Measurements from ENCODE around the gene SLC5A7. TPM values are rescaled to one million over a fixed set of nuclear protein-coding genes. Genes with fewer than 3 reads are reported as not detected.

The SLC5A7 gene
- total RNA-seq = under 1 TPM in 1 of 2 donors, not detected in 1; 0.17 TPM

DNA sequence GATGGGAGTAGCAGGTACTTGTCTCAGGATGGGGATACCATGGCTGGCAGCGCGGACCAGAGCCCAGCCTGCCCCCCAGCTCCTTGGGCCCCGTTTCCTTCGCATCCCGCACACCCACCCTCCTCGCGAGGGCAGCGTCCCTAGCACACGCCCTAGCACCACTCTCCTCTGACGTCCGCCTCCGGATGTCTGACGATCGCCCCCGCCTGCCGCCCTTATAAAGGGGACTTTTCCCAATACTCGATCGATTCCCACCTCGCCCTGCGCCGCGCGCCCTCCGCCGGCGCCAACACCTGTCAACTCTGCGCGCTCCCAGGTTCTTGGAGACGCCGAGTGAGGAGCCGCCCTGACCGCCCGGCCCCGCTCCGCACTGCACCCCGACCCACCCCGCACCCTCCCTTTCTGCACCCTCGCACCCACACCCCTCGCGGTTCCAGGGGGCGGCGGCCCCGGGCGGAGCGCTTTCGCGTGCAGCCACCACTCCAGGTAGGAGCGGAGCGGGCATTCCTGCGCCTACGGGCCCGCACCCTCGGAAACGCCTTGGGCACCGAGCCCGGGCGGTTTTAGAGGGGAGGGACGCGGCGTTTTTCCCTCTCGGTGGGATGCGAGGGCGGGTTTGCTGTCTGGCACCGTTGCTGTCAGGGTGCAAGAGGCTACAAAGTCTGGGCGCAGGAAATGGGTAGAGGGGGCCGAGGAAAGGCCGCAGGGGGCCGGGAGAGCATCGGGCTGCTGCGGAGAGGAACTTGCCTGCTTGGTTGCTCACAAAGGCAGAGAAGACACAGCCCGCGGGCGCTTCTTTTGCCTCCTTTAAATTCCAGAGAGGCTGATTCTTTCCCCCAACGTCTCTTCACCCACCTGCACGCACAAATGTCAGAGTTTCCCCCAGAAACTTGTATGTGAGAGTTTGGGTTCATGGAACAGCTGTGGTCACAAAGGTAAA lies at the start of gene SLC5A7:
SLC5A7 (plus strand) TSS at position 247 of the 940 bp plus-strand sequence. CDS start 1,632 bp downstream, outside the sequence.
- TF ChIP-seq POLR2A (IDR thresholded peaks at IDR 0.05) (no peak), CTCF (IDR thresholded peaks at IDR 0.05) (no peak), POLR2AphosphoS5 (IDR thresholded peaks at IDR 0.05) (no peak)
- H3K27me3 ChIP-seq (replicated peaks; ENCODE audit: insufficient read depth) = peaks cover 3% of the 10 kb centered on the region
- DNase-seq (ENCODE audit: low spot score) = no peak
- no peak within 1 kb of the TSS for H3K4me3 ChIP-seq
- WGBS = 4% methylated on average over 62 of the region's 75 CpGs
- no peaks in the 10 kb centered on the region for H3K9me3 ChIP-seq
- no peaks in the 10 kb centered on the region for H3K36me3 ChIP-seq
- intact Hi-C loops (cut with DNase I) = no loop called here
- no peak within 1 kb of the TSS for H3K27ac ChIP-seq
- no peaks in the 10 kb centered on the region for H3K4me1 ChIP-seq (replicated peaks)

- Histone ChIP-seq H3K27me3 (replicated peaks; ENCODE audit: insufficient read depth) (no peaks in the 10 kb centered on the region), H3K27ac (no peak overlapping the region), H3K9me3 (no peaks in the 10 kb centered on the region), H3K4me3 (no peak overlapping the region), H3K36me3 (no peaks in the 10 kb centered on the region), H3K4me1 (replicated peaks) (no peaks in the 10 kb centered on the region)
- 52% methylated on average over 4 of the region's 4 CpGs for WGBS
- TF ChIP-seq POLR2AphosphoS5 (IDR thresholded peaks at IDR 0.05) = no peak
- no peak for TF ChIP-seq CTCF (IDR thresholded peaks at IDR 0.05)
- no peak for TF ChIP-seq POLR2A (IDR thresholded peaks at IDR 0.05)
- intact Hi-C loops (cut with DNase I) = no loop called here
- no peak for DNase-seq (ENCODE audit: low spot score)
Measured at GRCh38 chr2:107961395-107961794, 24.9 kb upstream of the SLC5A7 start.

- WGBS = 94% methylated on average over 1 of the region's 1 CpG
- intact Hi-C loops (cut with DNase I) = no loop called here
- no peaks in the 10 kb centered on the region for H3K4me1 ChIP-seq (replicated peaks)
- no peak for DNase-seq (ENCODE audit: low spot score)
- TF ChIP-seq POLR2A (IDR thresholded peaks at IDR 0.05) (no peak), CTCF (IDR thresholded peaks at IDR 0.05) (no peak), POLR2AphosphoS5 (IDR thresholded peaks at IDR 0.05) (no peak)
- H3K36me3 ChIP-seq = no peaks in the 10 kb centered on the region
- H3K27me3 ChIP-seq (replicated peaks; ENCODE audit: insufficient read depth) = no peaks in the 10 kb centered on the region
- no peaks in the 10 kb centered on the region for H3K9me3 ChIP-seq
- no peak overlapping the region for H3K4me3 ChIP-seq
- no peak overlapping the region for H3K27ac ChIP-seq
Measured at GRCh38 chr2:107964185-107964584, 22.1 kb upstream of the SLC5A7 start.

DNA sequence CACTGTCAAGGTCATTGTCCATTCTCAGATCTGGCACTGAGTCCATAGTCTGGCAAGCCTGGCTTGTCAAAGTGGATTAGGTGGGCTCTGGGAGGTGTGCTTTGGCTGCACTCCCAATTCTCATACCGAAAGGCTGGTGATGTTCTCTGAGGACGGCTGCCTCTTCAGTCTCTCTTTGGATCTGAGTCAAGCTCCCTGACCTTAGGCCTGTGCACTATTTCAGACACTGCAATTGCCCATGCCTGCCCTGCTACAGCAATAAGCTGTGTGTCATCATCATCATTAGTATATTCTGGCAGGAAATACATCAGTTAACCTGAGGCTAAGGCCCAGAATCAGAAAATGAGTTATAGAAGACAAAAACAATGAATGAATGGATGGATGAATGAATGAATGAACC lies 1.6 kb upstream of the SLC5A7 start:
- Histone ChIP-seq H3K4me1 (replicated peaks) (no peaks in the 10 kb centered on the region), H3K27ac (no peak overlapping the region), H3K27me3 (replicated peaks; ENCODE audit: insufficient read depth) (peaks cover 3% of the 10 kb centered on the region), H3K36me3 (no peaks in the 10 kb centered on the region), H3K9me3 (no peaks in the 10 kb centered on the region), H3K4me3 (no peak overlapping the region)
- WGBS = 81% methylated on average over 2 of the region's 2 CpGs
- DNase-seq (ENCODE audit: low spot score) = no peak
- no peak for TF ChIP-seq POLR2A (IDR thresholded peaks at IDR 0.05)
- intact Hi-C loops (cut with DNase I) = no loop called here

DNA sequence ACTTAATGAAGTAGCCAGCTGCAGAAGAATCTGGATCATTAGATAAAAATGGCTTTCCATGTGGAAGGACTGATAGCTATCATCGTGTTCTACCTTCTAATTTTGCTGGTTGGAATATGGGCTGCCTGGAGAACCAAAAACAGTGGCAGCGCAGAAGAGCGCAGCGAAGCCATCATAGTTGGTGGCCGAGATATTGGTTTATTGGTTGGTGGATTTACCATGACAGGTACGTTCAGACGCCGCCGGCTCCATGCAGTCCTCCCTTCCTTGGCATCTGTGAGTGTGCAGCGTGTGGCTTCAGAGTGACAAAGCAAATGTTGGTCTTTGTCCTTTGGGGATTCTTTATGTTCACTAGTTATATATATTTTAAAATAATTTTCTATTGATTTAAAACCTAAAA lies 1.8 kb downstream of the SLC5A7 start:
- H3K4me1 ChIP-seq (replicated peaks) = no peaks in the 10 kb centered on the region
- intact Hi-C loops (cut with DNase I) = no loop called here
- 91% methylated on average over 10 of the region's 10 CpGs for WGBS
- H3K36me3 ChIP-seq = no peaks in the 10 kb centered on the region
- DNase-seq (ENCODE audit: low spot score) = no peak
- H3K27me3 ChIP-seq (replicated peaks; ENCODE audit: insufficient read depth) = peaks cover 3% of the 10 kb centered on the region
- no peak overlapping the region for H3K4me3 ChIP-seq
- TF ChIP-seq POLR2A (IDR thresholded peaks at IDR 0.05) (no peak), CTCF (IDR thresholded peaks at IDR 0.05) (no peak), POLR2AphosphoS5 (IDR thresholded peaks at IDR 0.05) (no peak)
- H3K27ac ChIP-seq = no peak overlapping the region
- no peaks in the 10 kb centered on the region for H3K9me3 ChIP-seq
